ENCODE measurements around the gene SGCE. TPM values are rescaled to one million over a fixed set of nuclear protein-coding genes. Genes with fewer than 3 reads are reported as not detected.

Gene SGCE
- total RNA-seq, 1 donor from 2014 or later = 169 TPM

DNA sequence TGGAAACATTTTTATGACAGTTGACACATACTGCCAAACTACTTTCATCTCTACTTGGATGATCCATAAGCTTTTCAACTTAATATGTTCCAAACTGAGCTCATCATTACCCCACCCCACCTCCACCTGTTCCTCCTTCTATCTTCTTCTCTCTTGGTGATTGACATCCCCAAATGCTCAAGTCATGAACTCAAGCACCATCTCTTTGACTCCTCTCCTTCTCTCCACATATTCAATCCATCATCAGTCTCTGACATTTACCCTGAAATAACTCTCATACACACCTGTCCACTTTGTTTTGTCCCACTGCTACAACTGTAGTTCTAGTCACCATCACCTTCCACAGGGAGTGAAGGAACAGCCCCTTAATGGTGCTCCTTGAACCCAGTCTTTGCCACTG, 43.3 kb downstream of the SGCE start:
- Histone ChIP-seq H3K79me2 (ENCODE audit: low read depth) (no peaks in the 10 kb centered on the region), H3K9me3 (ENCODE audit: low read depth) (no peaks in the 10 kb centered on the region), H3K4me2 (no peak overlapping the region), H3K27me3 (no peaks in the 10 kb centered on the region), H3K4me1 (no peaks in the 10 kb centered on the region), H3K27ac (no peak overlapping the region), H3K36me3 (no peaks in the 10 kb centered on the region), H4K20me1 (ENCODE audit: low read depth) (no peaks in the 10 kb centered on the region), H3K4me3 (no peak overlapping the region), H3F3A (ENCODE audit: low read depth) (no peaks in the 10 kb centered on the region), H2AFZ (replicated peaks) (no peak overlapping the region), H3K9ac (no peak overlapping the region)
- Mint-ChIP-seq H3K27ac (no peak overlapping the region), H3K4me1 (no peaks in the 10 kb centered on the region), H3K27me3 (ENCODE audit: insufficient read depth, low read depth) (no peaks in the 10 kb centered on the region), H3K9me3 (peaks cover 2% of the 10 kb centered on the region), H3K36me3 (peaks cover 6% of the 10 kb centered on the region), H3K4me3 (no peak overlapping the region)
- no peak for DNase-seq (ENCODE audit: low spot score)
- TF ChIP-seq, protein P1, sequence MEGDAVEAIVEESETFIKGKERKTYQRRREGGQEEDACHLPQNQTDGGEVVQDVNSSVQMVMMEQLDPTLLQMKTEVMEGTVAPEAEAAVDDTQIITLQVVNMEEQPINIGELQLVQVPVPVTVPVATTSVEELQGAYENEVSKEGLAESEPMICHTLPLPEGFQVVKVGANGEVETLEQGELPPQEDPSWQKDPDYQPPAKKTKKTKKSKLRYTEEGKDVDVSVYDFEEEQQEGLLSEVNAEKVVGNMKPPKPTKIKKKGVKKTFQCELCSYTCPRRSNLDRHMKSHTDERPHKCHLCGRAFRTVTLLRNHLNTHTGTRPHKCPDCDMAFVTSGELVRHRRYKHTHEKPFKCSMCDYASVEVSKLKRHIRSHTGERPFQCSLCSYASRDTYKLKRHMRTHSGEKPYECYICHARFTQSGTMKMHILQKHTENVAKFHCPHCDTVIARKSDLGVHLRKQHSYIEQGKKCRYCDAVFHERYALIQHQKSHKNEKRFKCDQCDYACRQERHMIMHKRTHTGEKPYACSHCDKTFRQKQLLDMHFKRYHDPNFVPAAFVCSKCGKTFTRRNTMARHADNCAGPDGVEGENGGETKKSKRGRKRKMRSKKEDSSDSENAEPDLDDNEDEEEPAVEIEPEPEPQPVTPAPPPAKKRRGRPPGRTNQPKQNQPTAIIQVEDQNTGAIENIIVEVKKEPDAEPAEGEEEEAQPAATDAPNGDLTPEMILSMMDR (IDR thresholded peaks at IDR 0.05) = no peak
- TF ChIP-seq EZH2 (IDR thresholded peaks at IDR 0.05) = no peak
- no peak for TF ChIP-seq EZH2phosphoT487 (IDR thresholded peaks at IDR 0.05)

DNA sequence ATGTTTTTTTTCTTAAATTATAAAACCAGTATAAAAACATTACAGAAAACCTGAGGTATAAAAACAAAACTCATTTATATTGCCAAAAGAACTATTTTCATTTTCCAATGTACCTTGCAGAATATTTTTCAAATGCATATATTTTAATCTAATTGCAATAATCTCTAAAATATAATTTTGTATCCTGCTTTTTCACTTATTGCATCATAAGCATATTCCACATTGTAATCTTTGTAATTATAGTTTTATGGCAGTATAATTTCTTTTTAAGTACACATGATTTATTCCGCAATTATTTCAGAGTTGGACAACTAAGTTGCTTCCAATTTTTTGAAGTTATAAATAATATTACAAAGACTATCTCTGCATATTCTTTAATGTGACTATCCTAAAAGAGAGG, 43.7 kb downstream of the SGCE start:
- H3K9me3 Mint-ChIP-seq = peaks cover 3% of the 10 kb centered on the region
- Histone ChIP-seq H3F3A (ENCODE audit: low read depth) (no peaks in the 10 kb centered on the region), H3K4me1 (no peaks in the 10 kb centered on the region), H3K4me2 (no peak overlapping the region), H3K9me3 (ENCODE audit: low read depth) (peaks cover under 1% of the 10 kb centered on the region), H2AFZ (replicated peaks) (no peak overlapping the region), H3K9ac (no peak overlapping the region), H3K79me2 (ENCODE audit: low read depth) (no peaks in the 10 kb centered on the region), H3K27ac (no peak overlapping the region), H3K4me3 (no peak overlapping the region), H4K20me1 (ENCODE audit: low read depth) (no peaks in the 10 kb centered on the region), H3K36me3 (no peaks in the 10 kb centered on the region), H3K27me3 (no peaks in the 10 kb centered on the region)
- no peaks in the 10 kb centered on the region for H3K27me3 Mint-ChIP-seq (ENCODE audit: insufficient read depth, low read depth)
- H3K36me3 Mint-ChIP-seq = peaks cover 7% of the 10 kb centered on the region
- no peak for TF ChIP-seq EZH2 (IDR thresholded peaks at IDR 0.05)
- TF ChIP-seq, protein P1 (IDR thresholded peaks at IDR 0.05) = no peak
- TF ChIP-seq EZH2phosphoT487 (IDR thresholded peaks at IDR 0.05) = no peak
- H3K27ac Mint-ChIP-seq = no peak overlapping the region
- DNase-seq (ENCODE audit: low spot score) = no peak
- no peak overlapping the region for H3K4me3 Mint-ChIP-seq
- no peaks in the 10 kb centered on the region for H3K4me1 Mint-ChIP-seq

DNA sequence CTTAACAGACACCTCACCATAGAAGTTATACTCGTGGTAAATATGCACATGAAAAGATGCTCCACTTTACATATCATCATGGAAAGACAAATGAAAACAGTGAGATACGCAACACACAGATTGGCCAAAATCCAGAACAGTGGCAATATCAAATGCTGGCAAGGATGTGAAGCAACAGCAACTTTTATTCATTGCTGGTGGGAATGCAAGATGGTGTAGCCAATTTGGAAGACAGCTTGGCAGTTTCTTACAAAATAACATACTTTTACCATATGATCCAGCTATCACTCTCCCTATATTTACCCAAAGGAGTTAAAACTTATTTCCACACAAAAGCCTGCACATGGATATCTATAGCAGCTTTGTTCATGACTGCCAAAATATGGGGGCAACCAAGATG, 46.4 kb downstream of the SGCE start:
- no peak overlapping the region for H3K9ac ChIP-seq
- no peak for DNase-seq (ENCODE audit: low spot score)
- H3K36me3 ChIP-seq = peaks cover 5% of the 10 kb centered on the region
- no peak overlapping the region for H3K4me2 ChIP-seq
- H4K20me1 ChIP-seq (ENCODE audit: low read depth) = no peaks in the 10 kb centered on the region
- no peaks in the 10 kb centered on the region for H3K4me1 Mint-ChIP-seq
- H3K9me3 Mint-ChIP-seq = peaks cover 8% of the 10 kb centered on the region
- H2AFZ ChIP-seq (replicated peaks) = no peak overlapping the region
- no peaks in the 10 kb centered on the region for H3F3A ChIP-seq (ENCODE audit: low read depth)
- no peaks in the 10 kb centered on the region for H3K79me2 ChIP-seq (ENCODE audit: low read depth)
- H3K9me3 ChIP-seq (ENCODE audit: low read depth) = peaks cover 10% of the 10 kb centered on the region
- peaks cover 16% of the 10 kb centered on the region for H3K36me3 Mint-ChIP-seq
- no peak overlapping the region for H3K27ac Mint-ChIP-seq
- H3K4me3 Mint-ChIP-seq = no peak overlapping the region
- no peaks in the 10 kb centered on the region for H3K4me1 ChIP-seq
- no peak overlapping the region for H3K4me3 ChIP-seq
- no peaks in the 10 kb centered on the region for H3K27me3 ChIP-seq
- TF ChIP-seq EZH2phosphoT487 (IDR thresholded peaks at IDR 0.05) (no peak), EZH2 (IDR thresholded peaks at IDR 0.05) (no peak)
- TF ChIP-seq, protein P1 (IDR thresholded peaks at IDR 0.05) = no peak
- H3K27me3 Mint-ChIP-seq (ENCODE audit: insufficient read depth, low read depth) = no peaks in the 10 kb centered on the region
- H3K27ac ChIP-seq = no peak overlapping the region

Measured in neural progenitor cell (in vitro differentiated cells).